ENCODE data around the gene RBM10.

GRCh38 chrX:47179928-47180255 is 34.9 kb downstream of the RBM10 start:
- TF ChIP-seq EZH2phosphoT487 (IDR thresholded peaks at IDR 0.05; ENCODE audit: borderline replicate concordance, low read length) = no peak
- no peak for TF ChIP-seq CTCF (IDR thresholded peaks at IDR 0.05; ENCODE audit: low read depth, low read length, poor library complexity, severe bottlenecking)
